Measurements from ENCODE around the gene HOOK1.
A peak's percentile ranks its signal among the peaks of the same experiment; 100 is the strongest.
"Not testable (repeated sequence)": the region's sequence is repeated elsewhere in the genome, so short reads cannot be mapped to it uniquely, and the experiment has no call there.

HOOK1 gene

GRCh38 chr1:59827055-59827643, 12.4 kb downstream of the HOOK1 start:
- DNase-seq = no peak

GRCh38 chr1:59828160-59828559, 13.4 kb downstream of the HOOK1 start:
- no peak for DNase-seq

- no peak for DNase-seq
Observed at GRCh38 chr1:59831529-59831928, 16.8 kb downstream of the HOOK1 start.

- no peak for DNase-seq
Observed at GRCh38 chr1:59833022-59833421, 18.3 kb downstream of the HOOK1 start.

DNA sequence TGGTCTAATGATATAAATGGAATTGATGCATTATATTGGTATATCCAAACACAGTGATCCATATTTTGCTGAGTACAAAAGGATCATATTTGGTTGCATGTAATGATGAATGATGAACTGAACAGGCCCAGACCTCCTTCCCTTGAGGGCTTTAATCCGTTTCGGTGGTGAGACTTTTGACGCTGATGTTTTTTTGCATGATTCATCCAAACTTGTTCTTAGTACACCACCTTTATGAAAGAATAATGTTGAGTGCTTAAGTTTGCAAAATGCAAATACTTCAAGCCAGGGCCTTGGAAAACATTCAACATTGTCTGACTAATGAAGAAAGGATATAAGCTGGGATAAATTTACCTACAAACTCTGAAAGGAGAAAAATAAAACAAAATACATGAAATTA, 19.2 kb downstream of the HOOK1 start:
- DNase-seq = no peak

- not testable (repeated sequence) for DNase-seq
Observed at GRCh38 chr1:59837857-59838256, 23.1 kb downstream of the HOOK1 start.

GRCh38 chr1:59845091-59845490, 30.3 kb downstream of the HOOK1 start:
- DNase-seq = no peak

DNA sequence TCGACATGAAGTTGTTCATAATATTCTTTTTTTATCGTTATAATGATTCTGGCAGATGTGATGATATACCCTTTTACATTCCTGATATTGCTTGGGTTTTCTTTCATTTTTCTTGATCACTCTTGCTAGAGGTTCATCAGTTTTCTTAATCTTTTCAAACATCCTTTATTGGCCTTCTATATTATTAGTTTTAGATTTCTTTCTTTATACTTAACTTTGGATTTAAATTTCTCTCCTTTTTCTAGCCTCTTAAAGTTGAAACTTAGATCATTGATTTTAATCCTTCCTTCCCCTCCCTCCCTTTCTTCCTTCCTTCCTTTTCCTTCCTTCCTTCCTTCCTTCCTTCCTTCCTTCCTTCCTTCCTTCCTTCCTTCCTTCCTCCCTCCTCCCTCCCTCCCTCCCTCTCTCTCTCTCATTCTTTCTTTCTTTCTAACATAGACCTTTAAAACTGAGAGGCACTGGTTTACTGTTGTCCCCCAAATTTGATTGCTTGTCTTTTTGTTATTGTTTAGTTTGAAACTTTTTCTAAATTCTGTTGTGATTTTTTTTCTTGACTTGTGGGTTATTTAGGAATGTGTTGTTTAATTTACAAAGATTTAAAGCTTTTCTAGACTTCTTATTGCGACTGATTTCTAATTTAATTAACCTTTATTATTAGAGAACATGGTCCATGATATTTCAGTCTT, 31.6 kb downstream of the HOOK1 start:
- DNase-seq = no peak

DNA sequence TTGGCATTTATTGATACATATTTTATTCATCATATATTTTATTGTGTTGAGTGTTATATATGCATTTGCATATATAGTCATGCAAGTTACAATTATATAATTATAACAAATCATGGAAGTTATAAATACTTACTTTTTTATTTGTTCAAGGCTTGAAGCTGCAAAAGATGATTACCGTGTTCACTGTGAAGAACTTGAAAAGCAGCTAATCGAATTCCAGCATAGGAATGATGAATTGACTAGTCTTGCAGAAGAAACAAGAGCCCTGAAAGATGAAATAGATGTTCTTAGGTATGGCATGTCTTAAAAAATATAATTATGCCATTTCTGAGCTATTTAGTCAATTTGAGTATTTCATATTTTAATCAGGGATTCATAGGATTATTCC, 32.1 kb downstream of the HOOK1 start:
- DNase-seq = no peak

GRCh38 chr1:59852117-59852516, 37.4 kb downstream of the HOOK1 start:
- DNase-seq = no peak

DNA sequence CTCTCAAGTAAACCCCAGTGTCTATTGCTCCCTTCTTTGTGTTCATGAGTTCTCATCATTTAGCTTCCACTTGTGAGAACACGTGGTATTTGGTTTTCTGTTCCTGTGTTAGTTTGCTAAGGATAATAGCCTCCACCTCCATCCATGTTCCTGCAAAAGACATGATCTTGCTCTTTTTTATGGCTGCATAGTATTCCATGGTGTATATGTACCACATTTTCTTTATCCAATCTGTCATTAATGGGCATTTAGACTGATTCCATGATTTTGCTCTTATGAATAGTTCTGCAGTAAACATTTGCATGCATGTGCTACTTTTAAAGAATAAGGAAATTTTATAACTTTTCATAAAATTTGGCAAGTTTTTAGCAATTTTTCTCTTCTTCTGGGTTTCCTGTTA, 40.5 kb downstream of the HOOK1 start:
- DNase-seq = not testable (repeated sequence)

GRCh38 chr1:59856725-59857338, 42.1 kb downstream of the HOOK1 start:
- DNase-seq = no peak

- no peak for DNase-seq
Observed at GRCh38 chr1:59857679-59858354, 43.1 kb downstream of the HOOK1 start.

- no peak for DNase-seq
Observed at GRCh38 chr1:59866462-59866861, 51.7 kb downstream of the HOOK1 start.

- no peak for DNase-seq
Observed at GRCh38 chr1:59871746-59872145, 57.0 kb downstream of the HOOK1 start.

- DNase-seq = no peak
Observed at GRCh38 chr1:59877108-59877682, 62.4 kb downstream of the HOOK1 start.

GRCh38 chr1:59878370-59878769, 63.6 kb downstream of the HOOK1 start:
- no peak for DNase-seq

DNA sequence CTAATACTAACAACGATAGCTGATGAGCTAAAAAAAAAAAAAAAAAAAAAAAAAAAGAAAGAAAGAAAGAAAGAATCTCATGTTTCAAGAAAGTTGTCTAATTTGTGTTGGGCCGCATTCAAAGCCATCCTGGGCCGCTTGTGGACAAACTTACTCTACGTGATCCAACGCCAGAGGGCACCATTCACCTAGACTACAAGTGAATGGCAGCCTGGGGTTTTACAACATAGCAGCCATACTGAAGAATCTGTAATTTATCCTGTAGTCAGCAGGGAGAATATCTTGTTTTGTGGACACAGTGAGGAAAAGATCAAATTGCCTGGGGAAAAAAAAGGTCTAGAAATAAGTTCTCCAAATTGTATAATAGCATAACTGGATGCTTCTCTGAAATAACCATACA, 64.8 kb downstream of the HOOK1 start:
- DNase-seq = peak; percentile 56

GRCh38 chr1:59879996-59880505, 65.3 kb downstream of the HOOK1 start:
- no peak for DNase-seq

- DNase-seq = peak; percentile 23
Observed at GRCh38 chr1:59880735-59881134, 66.0 kb downstream of the HOOK1 start.

GRCh38 chr1:59885160-59885832, 70.5 kb downstream of the HOOK1 start:
- DNase-seq = no peak

Measured in NCI-H446 treated with DMSO at 0.1 percent for 48 hours (cell line).